Brain microvascular endothelial cell (primary cell): Measurements from ENCODE around the gene GPR132.

Source experiments
- DNase-seq: peaks from one replicate; pipeline ENCODE4 v3.0.0-alpha.2; 2020
- H3K27ac ChIP-seq: fragments of 250-450 bp; sonication (Bioruptor Pico); 2 replicates; pipeline ENCODE4 v1.5.1; 2020; ENCODE audit warnings: mild to moderate bottlenecking, moderate library complexity
- H3K27me3 ChIP-seq: fragments of 250-450 bp; sonication (Bioruptor Pico); replicated peaks from 2 replicates; pipeline ENCODE4 v1.5.1; 2020; ENCODE audit warnings: mild to moderate bottlenecking
- H3K36me3 ChIP-seq: fragments of 250-450 bp; sonication (Bioruptor Pico); replicated peaks from 2 replicates; pipeline ENCODE4 v1.5.1; 2020; ENCODE audit warnings: mild to moderate bottlenecking
- H3K4me3 ChIP-seq: 2 replicates; pipeline ENCODE4 v1.5.1; 2011; ENCODE audit warnings: low read depth, mild to moderate bottlenecking, control low read depth, low read length, moderate library complexity
- CTCF ChIP-seq: IDR thresholded peaks from 2 replicates; pipeline ENCODE4 v1.5.1; 2011; ENCODE audit warnings: low read depth, mild to moderate bottlenecking, moderate library complexity, low read length, control low read depth, inconsistent platforms; ENCODE audit errors: missing control alignments
- in situ Hi-C: cut with HindIII; loops from 2 replicates; pipeline ENCODE4 v1.10.0; 2017; ENCODE audit warnings: low sequenced_read_pairs, low pct_ligation_motif_present

Gene GPR132

GRCh38 chr14:105019861-105020814 lies 45.1 kb downstream of the GPR132 start:
- TF ChIP-seq CTCF, result peak; percentile 8
- Histone ChIP-seq H3K4me3 (peak overlapping the region; percentile 81), H3K36me3 (no peaks in the 10 kb centered on the region), H3K27me3 (no peaks in the 10 kb centered on the region), H3K27ac (peak overlapping the region; percentile 77)
- peak; percentile 13 for DNase-seq
- in situ Hi-C loops, result no loop called here

GRCh38 chr14:105018414-105018813 lies 46.8 kb downstream of the GPR132 start:
- H3K27ac ChIP-seq, result no peak overlapping the region
- no peak for DNase-seq

GRCh38 chr14:105015905-105016304 lies 49.3 kb downstream of the GPR132 start:
- H3K4me3 ChIP-seq, result no peak overlapping the region
- H3K27ac ChIP-seq, result no peak overlapping the region
- no peak for TF ChIP-seq CTCF
- in situ Hi-C loops, result no loop called here
- no peaks in the 10 kb centered on the region for H3K27me3 ChIP-seq
- H3K36me3 ChIP-seq, result peaks cover 6% of the 10 kb centered on the region
- DNase-seq, result no peak

More at GRCh38 chr14:105018414-105018813, 46.8 kb downstream of the GPR132 start:
- H3K27me3 ChIP-seq, result no peaks in the 10 kb centered on the region
- no peak overlapping the region for H3K4me3 ChIP-seq
- in situ Hi-C loops, result no loop called here
- H3K36me3 ChIP-seq, result no peaks in the 10 kb centered on the region
- TF ChIP-seq CTCF, result no peak

- H3K36me3 ChIP-seq, result peaks cover 13% of the 10 kb centered on the region
- no peak overlapping the region for H3K4me3 ChIP-seq
- H3K27ac ChIP-seq, result no peak overlapping the region
- no peaks in the 10 kb centered on the region for H3K27me3 ChIP-seq
- no peak for DNase-seq
- TF ChIP-seq CTCF, result no peak
- in situ Hi-C loops, result no loop called here
Measured at GRCh38 chr14:105015242-105015641, 50.0 kb downstream of the GPR132 start.

GRCh38 chr14:105014631-105015030 lies 50.6 kb downstream of the GPR132 start:
- peaks cover 17% of the 10 kb centered on the region for H3K36me3 ChIP-seq
- no peak for DNase-seq
- H3K4me3 ChIP-seq, result no peak overlapping the region
- TF ChIP-seq CTCF, result no peak
- no peak overlapping the region for H3K27ac ChIP-seq
- in situ Hi-C loops, result no loop called here
- no peaks in the 10 kb centered on the region for H3K27me3 ChIP-seq
